Cardiac muscle cell (in vitro differentiated cells and primary cell): ENCODE measurements around the gene SNX4. TPM values are rescaled to one million over a fixed set of nuclear protein-coding genes. Genes with fewer than 3 reads are reported as not detected.

Source experiments
- DNase-seq, 2 donors: peaks; one replicate each; pipeline versions ENCODE4 v3.0.0 to v3.0.0-alpha.2; 2010 to 2017; ENCODE audit warnings: low read depth in 1 of 2, low spot score in 1 of 2
- H3K27ac ChIP-seq: fragments of 200-600 bp; sonication (generic); 2 replicates; pipeline ENCODE4 v1.5.1; 2016
- H3K27me3 ChIP-seq: fragments of 200-600 bp; sonication (generic); 2 replicates; pipeline ENCODE4 v1.6.0; 2016; ENCODE audit warnings: control low read depth
- H3K36me3 ChIP-seq: fragments of 200-600 bp; sonication (generic); 2 replicates; pipeline ENCODE4 v1.5.1; 2016; ENCODE audit warnings: control low read depth
- H3K4me1 ChIP-seq: fragments of 200-600 bp; sonication (generic); 2 replicates; pipeline ENCODE4 v1.8.1; 2017; ENCODE audit warnings: low read depth, mild to moderate bottlenecking, mixed run types
- H3K4me3 ChIP-seq: fragments of 200-600 bp; sonication (generic); 2 replicates; pipeline ENCODE4 v1.5.1; 2016; ENCODE audit warnings: mild to moderate bottlenecking
- H3K9me3 ChIP-seq: fragments of 200-600 bp; sonication (generic); 2 replicates; pipeline ENCODE4 v1.5.1; 2017; ENCODE audit warnings: low read depth, mild to moderate bottlenecking, control low read depth
- polyA plus RNA-seq: library from polyadenylated mRNA; unstranded; fragments of >200 nt; fragmentation: Nextera tagmentation; extraction: Ambion mirVana; gene quantifications from 2 replicates; pipeline ENCODE4 v1.2.1, GENCODE V29; 2016
- total RNA-seq: library from RNA; depleted of rRNA; stranded (reverse); fragments of >200 nt; gene quantifications from 2 replicates; pipeline ENCODE4 v1.2.3, GENCODE V29; 2016
- TF ChIP-seq, protein P1 (sequence below): IDR thresholded peaks from 2 replicates; pipeline ENCODE4 v1.5.1; 2012; ENCODE audit warnings: low read depth, mild to moderate bottlenecking, low read length

Gene SNX4
- total and polyA plus RNA-seq, 2 experiments from 2014 or later, result 43.5 to 63.8 TPM

DNA sequence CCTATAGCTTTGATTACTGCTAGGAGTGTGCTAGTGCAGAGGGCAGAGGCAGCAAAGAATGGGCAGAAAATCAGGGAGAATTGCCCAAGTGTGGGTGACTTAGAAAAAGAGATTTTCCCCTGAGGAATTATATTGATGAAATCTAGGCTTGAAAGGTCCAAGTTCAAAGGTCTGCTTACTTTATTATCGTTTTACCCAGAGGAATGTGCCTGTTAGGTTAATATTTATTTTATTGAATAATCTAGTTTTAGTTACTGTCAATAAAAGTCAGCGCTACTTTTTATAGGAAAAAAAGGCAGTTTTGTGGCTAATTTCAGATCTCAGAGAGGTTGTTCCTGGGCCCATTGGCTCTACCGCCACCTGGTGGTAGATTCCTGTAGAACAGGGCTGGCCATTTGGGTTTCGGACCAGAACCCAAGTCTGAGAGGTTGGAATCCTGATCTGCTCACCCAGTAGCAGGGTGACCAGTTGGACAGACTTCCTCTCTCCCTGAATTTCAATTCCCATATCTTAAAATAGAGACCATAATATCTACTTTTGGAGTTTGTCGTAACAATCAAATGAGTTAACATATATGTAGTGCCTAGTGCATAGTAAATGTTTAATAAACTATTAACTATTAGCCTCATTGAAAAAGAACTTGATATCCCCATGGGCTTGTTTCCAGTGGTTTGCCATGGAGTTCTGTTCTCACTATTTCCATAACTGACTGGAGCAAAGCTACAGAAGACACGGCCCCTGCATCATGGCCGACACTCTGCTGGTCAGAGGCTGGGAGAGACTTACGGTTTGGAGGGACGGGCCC, 82.2 kb downstream of the SNX4 start:
- Histone ChIP-seq H3K27me3 (no peaks in the 10 kb centered on the region), H3K9me3 (no peaks in the 10 kb centered on the region), H3K36me3 (no peaks in the 10 kb centered on the region), H3K4me3 (no peak overlapping the region), H3K27ac (no peak overlapping the region), H3K4me1 (no peaks in the 10 kb centered on the region)
- TF ChIP-seq, protein P1, sequence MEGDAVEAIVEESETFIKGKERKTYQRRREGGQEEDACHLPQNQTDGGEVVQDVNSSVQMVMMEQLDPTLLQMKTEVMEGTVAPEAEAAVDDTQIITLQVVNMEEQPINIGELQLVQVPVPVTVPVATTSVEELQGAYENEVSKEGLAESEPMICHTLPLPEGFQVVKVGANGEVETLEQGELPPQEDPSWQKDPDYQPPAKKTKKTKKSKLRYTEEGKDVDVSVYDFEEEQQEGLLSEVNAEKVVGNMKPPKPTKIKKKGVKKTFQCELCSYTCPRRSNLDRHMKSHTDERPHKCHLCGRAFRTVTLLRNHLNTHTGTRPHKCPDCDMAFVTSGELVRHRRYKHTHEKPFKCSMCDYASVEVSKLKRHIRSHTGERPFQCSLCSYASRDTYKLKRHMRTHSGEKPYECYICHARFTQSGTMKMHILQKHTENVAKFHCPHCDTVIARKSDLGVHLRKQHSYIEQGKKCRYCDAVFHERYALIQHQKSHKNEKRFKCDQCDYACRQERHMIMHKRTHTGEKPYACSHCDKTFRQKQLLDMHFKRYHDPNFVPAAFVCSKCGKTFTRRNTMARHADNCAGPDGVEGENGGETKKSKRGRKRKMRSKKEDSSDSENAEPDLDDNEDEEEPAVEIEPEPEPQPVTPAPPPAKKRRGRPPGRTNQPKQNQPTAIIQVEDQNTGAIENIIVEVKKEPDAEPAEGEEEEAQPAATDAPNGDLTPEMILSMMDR, result peak; percentile 97
- peak; percentile 44 to 64 for DNase-seq

DNA sequence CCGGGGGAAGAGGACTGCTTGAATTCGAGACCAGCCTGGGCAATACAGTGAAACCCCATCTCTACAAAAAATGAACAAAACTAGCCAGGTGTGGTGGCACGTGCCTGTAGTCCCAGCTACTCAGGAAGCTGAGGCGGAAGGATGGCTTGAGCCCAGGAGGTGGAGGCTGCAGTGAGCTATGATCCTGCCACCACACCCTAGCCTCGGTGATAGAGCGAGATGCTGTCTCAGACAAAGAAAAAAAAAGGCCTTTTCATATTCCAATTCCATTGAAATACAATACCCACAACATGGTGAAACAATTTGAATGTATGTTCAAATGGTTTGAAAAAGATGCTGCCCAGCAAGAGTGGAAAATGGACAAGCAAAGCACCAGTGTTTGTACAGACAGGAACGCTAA, 83.1 kb downstream of the SNX4 start:
- H3K4me3 ChIP-seq, result no peak overlapping the region
- H3K27me3 ChIP-seq, result no peaks in the 10 kb centered on the region
- no peaks in the 10 kb centered on the region for H3K36me3 ChIP-seq
- H3K27ac ChIP-seq, result no peak overlapping the region
- H3K4me1 ChIP-seq, result no peaks in the 10 kb centered on the region
- TF ChIP-seq, protein P1, result no peak
- no peaks in the 10 kb centered on the region for H3K9me3 ChIP-seq
- DNase-seq, result no peak

DNA sequence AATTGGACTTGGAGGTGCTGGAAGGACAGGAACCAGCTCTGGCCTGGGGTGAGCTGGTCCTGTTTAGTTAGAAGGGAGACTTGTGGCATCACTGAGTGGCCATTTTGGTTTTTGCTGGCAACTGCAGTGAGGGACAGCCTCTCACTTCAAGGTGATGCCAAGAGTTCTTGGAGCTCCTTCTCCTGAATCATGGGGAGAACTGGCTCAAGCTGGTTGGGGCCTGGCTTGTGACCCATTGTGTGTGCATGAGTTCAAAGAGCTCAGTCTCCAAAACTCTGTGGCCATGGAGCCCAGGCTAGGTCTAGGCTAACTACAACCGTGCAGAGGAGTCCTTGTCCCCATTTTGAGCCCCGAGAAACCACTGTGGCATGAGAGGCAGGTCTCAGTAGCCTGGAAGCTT, 84.8 kb downstream of the SNX4 start:
- no peaks in the 10 kb centered on the region for H3K36me3 ChIP-seq
- no peaks in the 10 kb centered on the region for H3K9me3 ChIP-seq
- no peaks in the 10 kb centered on the region for H3K4me1 ChIP-seq
- H3K27me3 ChIP-seq, result no peaks in the 10 kb centered on the region
- H3K27ac ChIP-seq, result no peak overlapping the region
- TF ChIP-seq, protein P1, result no peak
- no peak overlapping the region for H3K4me3 ChIP-seq
- DNase-seq, result no peak

DNA sequence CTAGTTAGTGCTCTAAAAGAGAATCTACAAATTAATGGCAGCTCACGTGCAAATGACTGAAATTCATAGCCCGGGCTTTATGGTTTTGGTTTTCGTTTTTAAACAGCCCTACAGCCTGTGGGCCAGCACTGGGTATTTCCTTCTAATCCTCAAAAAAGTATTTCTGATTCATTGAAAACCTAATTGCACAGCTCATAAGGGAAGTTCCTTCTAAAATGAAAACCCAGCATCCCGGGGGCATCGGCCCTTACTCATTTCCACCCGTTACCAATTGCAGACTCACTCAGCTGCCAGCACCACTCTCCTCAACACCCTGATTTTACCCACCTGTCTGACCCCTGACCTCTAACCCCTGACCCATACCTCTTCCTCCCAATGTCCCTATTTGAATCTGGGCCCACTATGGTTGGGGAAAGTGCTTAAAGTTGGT, 85.4 kb downstream of the SNX4 start:
- no peaks in the 10 kb centered on the region for H3K9me3 ChIP-seq
- TF ChIP-seq, protein P1, result no peak
- no peaks in the 10 kb centered on the region for H3K4me1 ChIP-seq
- no peaks in the 10 kb centered on the region for H3K36me3 ChIP-seq
- H3K4me3 ChIP-seq, result no peak overlapping the region
- no peak for DNase-seq
- H3K27me3 ChIP-seq, result no peaks in the 10 kb centered on the region
- H3K27ac ChIP-seq, result no peak overlapping the region

DNA sequence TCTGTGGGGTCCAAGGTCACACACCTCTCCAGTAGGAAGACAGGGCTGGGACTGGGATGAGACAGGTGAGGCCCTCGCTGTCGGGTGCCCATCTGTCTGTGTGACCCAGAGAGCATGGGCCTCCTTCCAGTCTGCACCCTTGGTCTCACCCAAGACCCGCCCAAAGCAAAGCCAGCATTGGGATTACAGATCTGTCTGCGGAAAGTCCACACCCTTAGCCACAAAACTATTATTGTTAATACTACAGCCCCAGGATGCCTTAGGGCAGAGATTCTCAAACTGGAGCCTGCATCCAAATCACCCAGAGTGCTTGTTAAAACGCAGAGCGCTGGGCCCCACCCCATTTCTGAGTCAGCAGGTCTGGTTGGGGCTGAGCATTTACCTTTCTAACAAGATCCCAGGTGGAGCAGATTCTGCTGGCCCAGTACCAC, 86.4 kb downstream of the SNX4 start:
- TF ChIP-seq, protein P1, result no peak
- Histone ChIP-seq H3K27me3 (no peaks in the 10 kb centered on the region), H3K27ac (no peak overlapping the region), H3K9me3 (no peaks in the 10 kb centered on the region), H3K4me3 (no peak overlapping the region), H3K4me1 (no peaks in the 10 kb centered on the region), H3K36me3 (no peaks in the 10 kb centered on the region)
- DNase-seq, result no peak
